PC-3 (cell line): ENCODE results near the gene AK1. TPM values are rescaled to one million over a fixed set of nuclear protein-coding genes. Genes with fewer than 3 reads are reported as not detected.

Experiments
- ATAC-seq: fragments of 200-7000 bp; cut with Tn5 transposase; 2 replicates; pipeline ENCODE4 v1.9.1; 2020; ENCODE audit warnings: mild to moderate bottlenecking, moderate library complexity
- BruUV-seq: library from RNA; stranded (reverse); fragments of 400-500 nt; replicated peaks from 2 replicates; lab custom pipeline; 2021; lab: Mats Ljungman, UMichigan
- CTCF ChIA-PET: fragments of 300-600 bp; sonication (Branson Sonifier 250); formaldehyde crosslinking; loops from one replicate; lab custom pipeline; 2022; ENCODE audit warnings: antibody characterized with exemption; lab: Charles Lee
- POLR2A ChIA-PET: fragments of 300-600 bp; sonication (Branson Sonifier 250); formaldehyde crosslinking; loops from one replicate; lab custom pipeline; 2022; ENCODE audit warnings: antibody characterized with exemption; ENCODE audit not compliant: unreplicated experiment; lab: Charles Lee
- DNase-seq: peaks from one replicate; pipeline ENCODE4 v3.0.0-alpha.2; 2015
- H2AFZ ChIP-seq: fragments of 300-600 bp; sonication (generic); 2 replicates; pipeline ENCODE4 v1.6.0; 2016; ENCODE audit warnings: antibody characterized with exemption, low read length
- H3F3A ChIP-seq: fragments of 300-600 bp; sonication (generic); one replicate; pipeline ENCODE4 v1.6.0; 2017; ENCODE audit warnings: antibody characterized with exemption, low read length, control low read depth, mild to moderate bottlenecking; ENCODE audit not compliant: unreplicated experiment
- H3K27ac ChIP-seq: fragments of 300-600 bp; sonication (generic); 2 replicates; pipeline ENCODE4 v1.5.1; 2016; ENCODE audit warnings: mild to moderate bottlenecking, low read length
- H3K27me3 ChIP-seq: fragments of 300-600 bp; sonication (generic); 2 replicates; pipeline ENCODE4 v1.6.1; 2016; ENCODE audit warnings: low read length, mixed read lengths
- H3K36me3 ChIP-seq: fragments of 300-600 bp; sonication (generic); 2 replicates; pipeline ENCODE4 v1.6.1; 2016; ENCODE audit warnings: low read depth, mixed run types, low read length, mixed read lengths
- H3K4me1 ChIP-seq: fragments of 300-600 bp; sonication (generic); 2 replicates; pipeline ENCODE4 v1.5.1; 2016; ENCODE audit warnings: low read length; ENCODE audit not compliant: insufficient read depth
- H3K4me2 ChIP-seq: fragments of 300-600 bp; sonication (generic); 2 replicates; pipeline ENCODE4 v1.6.0; 2016; ENCODE audit warnings: low read length
- H3K4me3 ChIP-seq: fragments of 300-600 bp; sonication (generic); 2 replicates; pipeline ENCODE4 v1.5.1; 2016; ENCODE audit warnings: mild to moderate bottlenecking, low read length, mixed read lengths
- H3K79me2 ChIP-seq: fragments of 300-600 bp; sonication (generic); 2 replicates; pipeline ENCODE4 v1.6.1; 2017; ENCODE audit warnings: low read length, mixed read lengths
- H3K9ac ChIP-seq: fragments of 300-600 bp; sonication (generic); 2 replicates; pipeline ENCODE4 v1.6.0; 2016; ENCODE audit warnings: mild to moderate bottlenecking, low read length
- H3K9me2 ChIP-seq: fragments of 300-600 bp; sonication (generic); replicated peaks from 2 replicates; pipeline ENCODE4 v1.6.1; 2016; ENCODE audit warnings: mixed run types, low read length, mixed read lengths
- H3K9me3 ChIP-seq: fragments of 300-600 bp; sonication (generic); 2 replicates; pipeline ENCODE4 v1.6.1; 2016; ENCODE audit warnings: low read length, mixed read lengths
- H4K20me1 ChIP-seq: fragments of 300-600 bp; sonication (generic); 2 replicates; pipeline ENCODE4 v1.6.1; 2016; ENCODE audit warnings: low read length, mixed read lengths
- EZH2 ChIP-seq: fragments of 300-600 bp; sonication (generic); IDR thresholded peaks from one replicate; pipeline ENCODE4 v1.6.1; 2017; ENCODE audit warnings: antibody characterized with exemption, mild to moderate bottlenecking, low read length; ENCODE audit not compliant: unreplicated experiment
- EZH2phosphoT487 ChIP-seq: fragments of 300-600 bp; sonication (generic); IDR thresholded peaks from 2 replicates; pipeline ENCODE4 v1.6.1; 2018; ENCODE audit warnings: mild to moderate bottlenecking, antibody characterized with exemption, low read length, borderline replicate concordance
- intact Hi-C: fragments of 100-400 bp; cut with micrococcal nuclease; formaldehyde crosslinking; loops from 2 replicates; pipeline ENCODE4 v1.9.0; 2023
- total RNA-seq: library from RNA; depleted of rRNA; stranded (reverse); fragments of >200 nt; gene quantifications from 2 replicates; pipeline ENCODE4 v1.2.3, GENCODE V29; 2014
- TF ChIP-seq, protein P1 (sequence below): fragments of 300-600 bp; sonication (generic); conservative IDR thresholded peaks from 2 replicates; pipeline ENCODE4 v1.5.1; 2017; ENCODE audit warnings: antibody characterized with exemption, low read depth, mild to moderate bottlenecking, low read length

The AK1 gene
- total RNA-seq, 1 experiment from 2014 or later, result 79.1 TPM

GRCh38 chr9:127909839-127910273 lies 32.4 kb upstream of the AK1 start:
- Histone ChIP-seq H3K9me2 (no peaks in the 10 kb centered on the region), H3K36me3 (no peaks in the 10 kb centered on the region), H3K4me3 (no peak overlapping the region), H3K4me1 (no peaks in the 10 kb centered on the region), H3K4me2 (no peak overlapping the region), H4K20me1 (no peaks in the 10 kb centered on the region), H3K27me3 (no peaks in the 10 kb centered on the region), H3F3A (no peaks in the 10 kb centered on the region), H3K27ac (no peak overlapping the region), H3K9ac (no peak overlapping the region), H2AFZ (no peak overlapping the region), H3K9me3 (no peaks in the 10 kb centered on the region), H3K79me2 (peaks cover 2% of the 10 kb centered on the region; the same call in 1 of the 2 replicates)
- no peak for DNase-seq
- no peak for TF ChIP-seq EZH2phosphoT487
- POLR2A ChIA-PET, result interaction anchor here (0.7 kb wide), 1 partner anchor 12 kb away, joined by 3 read pairs; no protein-coding TSS in a partner anchor
- no TSS peak for BruUV-seq
- intact Hi-C loops, result loop anchor here (5.0 to 10.0 kb wide), 2 partner anchors 108 to 335 kb away; partner anchors contain the start of gene FPGS
- CTCF ChIA-PET, result no interaction called here
- ATAC-seq, result no peak

DNA sequence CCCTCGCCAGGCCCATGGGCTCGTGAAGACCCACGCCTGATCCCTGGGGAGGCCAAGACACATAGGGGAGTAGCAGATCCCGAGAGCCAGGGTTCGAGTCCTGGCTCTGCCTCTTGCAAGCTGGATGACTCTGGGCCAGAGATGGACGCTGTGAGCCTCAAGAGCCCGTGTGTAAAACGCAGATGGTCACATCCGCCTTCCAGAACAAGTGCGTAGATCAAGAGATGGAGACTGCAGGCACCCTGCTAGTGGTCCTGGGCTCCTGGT lies 31.1 kb upstream of the AK1 start:
- Histone ChIP-seq H3K27ac (no peak overlapping the region), H3K9me3 (no peaks in the 10 kb centered on the region), H3K4me1 (no peaks in the 10 kb centered on the region), H3K36me3 (no peaks in the 10 kb centered on the region), H3K27me3 (no peaks in the 10 kb centered on the region), H3K9me2 (no peaks in the 10 kb centered on the region), H4K20me1 (no peaks in the 10 kb centered on the region), H3K4me2 (no peak overlapping the region), H3K79me2 (no peaks in the 10 kb centered on the region), H3K4me3 (no peak overlapping the region), H3F3A (no peaks in the 10 kb centered on the region), H3K9ac (no peak overlapping the region), H2AFZ (no peak overlapping the region)
- TF ChIP-seq, protein P1, sequence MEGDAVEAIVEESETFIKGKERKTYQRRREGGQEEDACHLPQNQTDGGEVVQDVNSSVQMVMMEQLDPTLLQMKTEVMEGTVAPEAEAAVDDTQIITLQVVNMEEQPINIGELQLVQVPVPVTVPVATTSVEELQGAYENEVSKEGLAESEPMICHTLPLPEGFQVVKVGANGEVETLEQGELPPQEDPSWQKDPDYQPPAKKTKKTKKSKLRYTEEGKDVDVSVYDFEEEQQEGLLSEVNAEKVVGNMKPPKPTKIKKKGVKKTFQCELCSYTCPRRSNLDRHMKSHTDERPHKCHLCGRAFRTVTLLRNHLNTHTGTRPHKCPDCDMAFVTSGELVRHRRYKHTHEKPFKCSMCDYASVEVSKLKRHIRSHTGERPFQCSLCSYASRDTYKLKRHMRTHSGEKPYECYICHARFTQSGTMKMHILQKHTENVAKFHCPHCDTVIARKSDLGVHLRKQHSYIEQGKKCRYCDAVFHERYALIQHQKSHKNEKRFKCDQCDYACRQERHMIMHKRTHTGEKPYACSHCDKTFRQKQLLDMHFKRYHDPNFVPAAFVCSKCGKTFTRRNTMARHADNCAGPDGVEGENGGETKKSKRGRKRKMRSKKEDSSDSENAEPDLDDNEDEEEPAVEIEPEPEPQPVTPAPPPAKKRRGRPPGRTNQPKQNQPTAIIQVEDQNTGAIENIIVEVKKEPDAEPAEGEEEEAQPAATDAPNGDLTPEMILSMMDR, result no peak
- TF ChIP-seq EZH2phosphoT487, result no peak
- TF ChIP-seq EZH2, result no peak
- ATAC-seq (no peak), DNase-seq (no peak)
- ChIA-PET CTCF (no interaction called here), POLR2A (no interaction called here)
- intact Hi-C loops, result no loop called here
- no TSS peak for BruUV-seq

- Histone ChIP-seq H3K9me2 (no peaks in the 10 kb centered on the region), H2AFZ (no peak overlapping the region), H3F3A (no peaks in the 10 kb centered on the region), H3K9ac (no peak overlapping the region), H3K9me3 (no peaks in the 10 kb centered on the region), H3K27ac (no peak overlapping the region), H3K36me3 (no peaks in the 10 kb centered on the region), H4K20me1 (no peaks in the 10 kb centered on the region), H3K4me2 (no peak overlapping the region), H3K4me1 (no peaks in the 10 kb centered on the region), H3K79me2 (no peaks in the 10 kb centered on the region), H3K4me3 (no peak overlapping the region), H3K27me3 (no peaks in the 10 kb centered on the region)
- no peak for TF ChIP-seq EZH2
- TF ChIP-seq, protein P1, result no peak
- TF ChIP-seq EZH2phosphoT487, result no peak
- BruUV-seq, result no TSS peak
- no peak for ATAC-seq
- intact Hi-C loops, result no loop called here
- CTCF ChIA-PET, result no interaction called here
- POLR2A ChIA-PET, result no interaction called here
- no peak for DNase-seq
Measured at GRCh38 chr9:127907867-127908659, 30.6 kb upstream of the AK1 start.
